H1 (cell line): ENCODE measurements around the gene AP2B1. TPM values are rescaled to one million over a fixed set of nuclear protein-coding genes. Genes with fewer than 3 reads are reported as not detected.

Source experiments
- CTCF ChIA-PET: fragments of 300-600 bp; sonication (Branson Sonifier 250); formaldehyde crosslinking; loops from one replicate; lab custom pipeline; 2021; ENCODE audit not compliant: partially characterized antibody; lab: Charles Lee
- POLR2A ChIA-PET: fragments of 300-600 bp; sonication (Branson Sonifier 250); formaldehyde crosslinking; loops from one replicate; lab custom pipeline; 2021; ENCODE audit warnings: inconsistent platforms; ENCODE audit not compliant: partially characterized antibody; lab: Charles Lee
- DNase-seq, 2 experiments: peaks; one replicate each; pipeline versions ENCODE4 v3.0.0 to v3.0.0-alpha.2; 2010 to 2022; ENCODE audit warnings: low spot score in 2 of 2, low read depth in 1 of 2, mixed read lengths in 1 of 2
- FAIRE-seq: peaks from 2 replicates; lab custom pipeline; 2011; peaks lifted over from hg19 to GRCh38; lab: Jason Lieb, UNC
- H2AFZ ChIP-seq: 2 replicates; pipeline ENCODE4 v1.8.1; 2012; ENCODE audit warnings: low read length, inconsistent platforms
- H2AK5ac ChIP-seq: 2 replicates; pipeline ENCODE4 v1.6.1; 2013; ENCODE audit warnings: low read depth, low read length
- H2BK120ac ChIP-seq: replicated peaks from 2 replicates; pipeline ENCODE3; 2013; ENCODE audit warnings: low read depth, low read length, inconsistent platforms
- H2BK12ac ChIP-seq: 2 replicates; pipeline ENCODE4 v1.6.1; 2013; ENCODE audit warnings: low read depth, low read length
- H2BK15ac ChIP-seq: 2 replicates; pipeline ENCODE4 v1.6.1; 2013; ENCODE audit warnings: low read length
- H2BK20ac ChIP-seq: 2 replicates; pipeline ENCODE4 v1.6.1; 2013; ENCODE audit warnings: low read length
- H2BK5ac ChIP-seq: 2 replicates; pipeline ENCODE4 v1.6.1; 2013; ENCODE audit warnings: low read depth, low read length
- H3K14ac ChIP-seq: 2 replicates; pipeline ENCODE4 v1.6.1; 2013; ENCODE audit warnings: inconsistent platforms; ENCODE audit not compliant: insufficient read length
- H3K18ac ChIP-seq: 2 replicates; pipeline ENCODE4 v1.6.1; 2013; ENCODE audit warnings: low read length; ENCODE audit errors: extremely low read depth
- H3K23ac ChIP-seq: 2 replicates; pipeline ENCODE4 v1.6.1; 2013; ENCODE audit warnings: inconsistent platforms; ENCODE audit not compliant: insufficient read length
- H3K23me2 ChIP-seq: 2 replicates; pipeline ENCODE4 v1.6.1; 2013; ENCODE audit warnings: low read depth, low read length
- H3K27ac ChIP-seq: 2 replicates; pipeline ENCODE4 v1.6.1; 2011; ENCODE audit warnings: low read depth, low read length, inconsistent platforms
- H3K27me3 ChIP-seq, 4 experiments: replicated peaks in 1 of 4; 1 replicate in 1 of 4; 2 replicates in 3 of 4; pipeline versions ENCODE4 v1.6.1 to v1.8.1; 2011 to 2013; ENCODE audit warnings: low read length in 3 of 4, mild to moderate bottlenecking in 3 of 4, inconsistent platforms in 2 of 4, mixed read lengths in 2 of 4, moderate library complexity in 1 of 4; ENCODE audit not compliant: control insufficient read depth in 3 of 4, insufficient read depth in 3 of 4; ENCODE audit errors: extremely low read depth in 1 of 4
- H3K36me3 ChIP-seq, 4 experiments: 2 replicates each; pipeline versions ENCODE4 v1.6.1 to v1.8.1; 2011 to 2013; ENCODE audit warnings: mild to moderate bottlenecking in 4 of 4, low read length in 3 of 4, moderate library complexity in 2 of 4, control low read depth in 1 of 4, inconsistent platforms in 1 of 4; ENCODE audit not compliant: insufficient read depth in 4 of 4, control insufficient read depth in 2 of 4
- H3K4ac ChIP-seq: replicated peaks from 2 replicates; pipeline ENCODE3; 2013; ENCODE audit warnings: low read length, low read depth, mixed read lengths, inconsistent platforms; ENCODE audit not compliant: insufficient read length
- H3K4me1 ChIP-seq, 4 experiments: replicated peaks in 1 of 4; 1 replicate in 1 of 4; 2 replicates in 3 of 4; pipeline versions ENCODE4 v1.6.1 to v1.8.1; 2011 to 2013; ENCODE audit warnings: low read length in 3 of 4, inconsistent platforms in 2 of 4, mixed read lengths in 1 of 4; ENCODE audit not compliant: insufficient read depth in 4 of 4, control insufficient read depth in 3 of 4
- H3K4me2 ChIP-seq, 2 experiments: 2 replicates each; pipeline versions ENCODE4 v1.6.1 to v1.8.1; 2011 to 2013; ENCODE audit warnings: low read depth in 2 of 2, low read length in 2 of 2, control low read depth in 1 of 2, inconsistent platforms in 1 of 2, mild to moderate bottlenecking in 1 of 2; ENCODE audit not compliant: insufficient read depth in 1 of 2
- H3K4me3 ChIP-seq, 4 experiments: fragments of 200-600, 300-600 bp in 1 of 4; sonication (generic), shearing (Covaris generic), sonication (Bioruptor Twin) in 1 of 4; 2 replicates each; pipeline versions ENCODE4 v1.5.1 to v1.8.1; 2011 to 2016; ENCODE audit warnings: low read length in 4 of 4, low read depth in 3 of 4, control low read depth in 2 of 4, inconsistent platforms in 2 of 4, mild to moderate bottlenecking in 2 of 4, mixed read lengths in 1 of 4, moderate library complexity in 1 of 4; ENCODE audit not compliant: insufficient read depth in 2 of 4; ENCODE audit errors: extremely low read depth in 1 of 4
- H3K56ac ChIP-seq: replicated peaks from 2 replicates; pipeline ENCODE3; 2013; ENCODE audit warnings: low read depth, mild to moderate bottlenecking, mixed read lengths, low read length, inconsistent platforms; ENCODE audit not compliant: insufficient read length
- H3K79me1 ChIP-seq: 2 replicates; pipeline ENCODE4 v1.6.1; 2013; ENCODE audit warnings: low read depth, low read length, control low read depth
- H3K79me2 ChIP-seq, 2 experiments: 2 replicates each; pipeline versions ENCODE4 v1.6.1 to v1.8.1; 2012 to 2013; ENCODE audit warnings: low read length in 2 of 2, mild to moderate bottlenecking in 2 of 2, inconsistent platforms in 1 of 2; ENCODE audit not compliant: insufficient read depth in 2 of 2, control insufficient read depth in 1 of 2
- H3K9ac ChIP-seq, 4 experiments: replicated peaks in 1 of 4; 1 replicate in 1 of 4; 2 replicates in 3 of 4; pipeline versions ENCODE4 v1.6.1 to v1.8.1; 2011 to 2013; ENCODE audit warnings: low read depth in 3 of 4, low read length in 3 of 4, control low read depth in 2 of 4, mild to moderate bottlenecking in 2 of 4, moderate library complexity in 2 of 4, inconsistent platforms in 1 of 4; ENCODE audit errors: extremely low read depth in 1 of 4
- H3K9me3 ChIP-seq, 2 experiments: 2 replicates each; pipeline versions ENCODE4 v1.6.1 to v1.8.1; 2012 to 2013; ENCODE audit warnings: mild to moderate bottlenecking in 2 of 2, moderate library complexity in 2 of 2, control low read depth in 1 of 2, inconsistent platforms in 1 of 2, low read depth in 1 of 2, low read length in 1 of 2, mixed read lengths in 1 of 2; ENCODE audit not compliant: insufficient read depth in 2 of 2
- H4K20me1 ChIP-seq, 2 experiments: replicated peaks in 1 of 2; 2 replicates each; pipeline versions ENCODE3 to v1.8.1; 2011 to 2013; ENCODE audit warnings: inconsistent platforms in 2 of 2, low read length in 2 of 2, mild to moderate bottlenecking in 1 of 2; ENCODE audit not compliant: insufficient read depth in 2 of 2, control insufficient read depth in 1 of 2
- H4K5ac ChIP-seq: 2 replicates; pipeline ENCODE4 v1.6.1; 2013; ENCODE audit warnings: low read length, low read depth, mixed read lengths, inconsistent platforms; ENCODE audit not compliant: insufficient read length
- H4K8ac ChIP-seq: 2 replicates; pipeline ENCODE4 v1.8.0; 2013; ENCODE audit warnings: mild to moderate bottlenecking, moderate library complexity, low read length, inconsistent platforms; ENCODE audit not compliant: insufficient read depth; ENCODE audit errors: extremely low read depth
- H4K91ac ChIP-seq: replicated peaks from 2 replicates; pipeline ENCODE3; 2013; ENCODE audit warnings: low read length, mixed read lengths, inconsistent platforms; ENCODE audit not compliant: insufficient read length
- BRCA1 ChIP-seq: IDR thresholded peaks from 2 replicates; pipeline ENCODE4 v1.6.1; 2012; ENCODE audit warnings: low read depth, low read length, improper control_type of control experiment
- CHD1 ChIP-seq: IDR thresholded peaks from 2 replicates; pipeline ENCODE4 v1.6.1; 2012; ENCODE audit warnings: low read depth, low read length, improper control_type of control experiment
- CHD2 ChIP-seq: IDR thresholded peaks from 2 replicates; pipeline ENCODE4 v1.6.1; 2012; ENCODE audit warnings: low read length, improper control_type of control experiment
- CTBP2 ChIP-seq: IDR thresholded peaks from 2 replicates; pipeline ENCODE4 v1.7.0; 2011; ENCODE audit warnings: borderline replicate concordance, mild to moderate bottlenecking, moderate library complexity, mixed read lengths, low read length; ENCODE audit not compliant: insufficient read depth, insufficient read length
- HDAC2 ChIP-seq, 2 experiments: fragments of 300-600 bp in 1 of 2; sonication (generic) in 1 of 2; IDR thresholded peaks; 2 replicates each; pipeline ENCODE4 v1.6.1; 2011 to 2012; ENCODE audit warnings: low read depth in 2 of 2, low read length in 2 of 2, mild to moderate bottlenecking in 2 of 2, moderate library complexity in 2 of 2, borderline replicate concordance in 1 of 2, inconsistent platforms in 1 of 2
- KDM1A ChIP-seq: fragments of 200-600, 300-600 bp; sonication (generic); IDR thresholded peaks from 2 replicates; pipeline ENCODE4 v1.7.1; 2016; ENCODE audit warnings: mild to moderate bottlenecking, low read length, borderline replicate concordance
- NRF1 ChIP-seq: IDR thresholded peaks from 2 replicates; pipeline ENCODE4 v1.6.1; 2011; ENCODE audit warnings: mild to moderate bottlenecking, low read depth, low read length, improper control_type of control experiment
- SP1 ChIP-seq: IDR thresholded peaks from 2 replicates; pipeline ENCODE4 v1.6.1; 2011; ENCODE audit warnings: low read depth, low read length
- SUZ12 ChIP-seq: fragments of 200-600 bp; sonication (generic); IDR thresholded peaks from 2 replicates; pipeline ENCODE4 v1.6.1; 2012; ENCODE audit warnings: mild to moderate bottlenecking, inconsistent platforms, low read length, moderate library complexity, mixed read lengths
- polyA plus RNA-seq, 7 experiments: library from polyadenylated mRNA; depleted of rRNA in 3 of 7; stranded (reverse) in 5 of 7; unstranded in 2 of 7; fragments of >200 nt in 5 of 7; fragments of 200-250 nt in 2 of 7; gene quantifications; 1 replicate in 5 of 7; 2 replicates in 1 of 7; 4 replicates in 1 of 7; pipeline versions ENCODE4 v1.2.1 to v1.2.3, GENCODE V29; 2011 to 2013; ENCODE audit warnings: missing spikeins in 2 of 7, mixed read lengths in 2 of 7
- total RNA-seq: library from RNA; stranded (reverse); fragmentation: NEBNext Ultra II Directional; extraction: Animal tissue kit (Norgen Biotek cat#: 25700); gene quantifications from 2 replicates; pipeline ENCODE4 v1.2.1, GENCODE V29; 2021
- TF ChIP-seq, protein P1 (sequence below), 3 experiments: IDR thresholded peaks; 1 replicate in 2 of 3; 2 replicates in 1 of 3; pipeline versions ENCODE4 v1.5.1 to v1.6.1; 2011; ENCODE audit warnings: low read length in 3 of 3, mild to moderate bottlenecking in 3 of 3, inconsistent platforms in 2 of 3, low read depth in 1 of 3, moderate library complexity in 1 of 3; ENCODE audit not compliant: insufficient read depth in 1 of 3; ENCODE audit errors: control extremely low read depth in 1 of 3
- TF ChIP-seq, protein P2 (sequence below): IDR thresholded peaks from 2 replicates; pipeline ENCODE4 v1.6.1; 2011; ENCODE audit warnings: low read length, improper control_type of control experiment

The AP2B1 gene
- total and polyA plus RNA-seq, 2 of the 8 experiments (the other 6 are each of a cell fraction or from before 2014, with no cell fraction given): 95.5 to 199 TPM

DNA sequence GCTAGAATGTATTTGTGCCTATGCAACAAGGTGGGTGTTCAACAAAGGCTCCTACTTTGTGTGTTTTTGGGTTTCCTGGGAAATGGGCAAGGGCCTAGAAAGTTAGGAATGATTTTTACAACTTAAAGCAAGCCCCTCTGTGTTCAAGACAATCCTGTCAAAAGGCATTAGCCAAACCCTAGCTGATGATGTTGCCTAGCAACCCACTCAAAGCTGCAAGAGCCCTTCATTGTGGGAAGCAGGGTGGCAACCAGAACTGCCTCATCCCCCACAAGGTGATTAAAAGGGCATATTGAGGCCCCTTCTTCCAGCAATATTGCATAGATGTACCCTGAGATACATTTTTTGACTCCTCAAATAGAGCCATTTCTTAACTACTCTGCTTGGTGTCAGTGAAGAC is 128.3 kb downstream of the AP2B1 start:
- H3K4me2 ChIP-seq: no peak overlapping the region
- no peak overlapping the region for H4K8ac ChIP-seq
- H4K5ac ChIP-seq: no peak overlapping the region
- H2BK20ac ChIP-seq: no peak overlapping the region
- FAIRE-seq: no peak
- H3K4ac ChIP-seq: no peak overlapping the region
- no peak overlapping the region for H2BK5ac ChIP-seq
- H3K4me1 ChIP-seq: no peaks in the 10 kb centered on the region
- H3K79me2 ChIP-seq: no peaks in the 10 kb centered on the region
- no peak overlapping the region for H2BK15ac ChIP-seq
- H3K18ac ChIP-seq: no peak overlapping the region
- peaks cover 0 to 7% of the 10 kb centered on the region in 2 experiments for H4K20me1 ChIP-seq
- peaks cover 0 to 1% (median 0%) of the 10 kb centered on the region in 4 experiments; a peak in 1 of 7 replicates for H3K27me3 ChIP-seq
- H3K9me3 ChIP-seq: no peaks in the 10 kb centered on the region
- no peak overlapping the region for H3K56ac ChIP-seq
- no peak overlapping the region for H3K14ac ChIP-seq
- no peak overlapping the region for H3K4me3 ChIP-seq
- POLR2A ChIA-PET: no interaction called here
- H2BK12ac ChIP-seq: no peak overlapping the region
- CTCF ChIA-PET: interaction anchor here (1.1 to 3.8 kb wide), 2 partner anchors 12 to 33 kb away, joined by 3 to 15 read pairs; no protein-coding TSS in a partner anchor
- peaks cover 0 to 29% (median 14%) of the 10 kb centered on the region in 4 experiments; a peak in 6 of 8 replicates for H3K36me3 ChIP-seq
- no peaks in the 10 kb centered on the region for H3K79me1 ChIP-seq
- no peak overlapping the region for H2BK120ac ChIP-seq
- no peak overlapping the region for H4K91ac ChIP-seq
- H3K9ac ChIP-seq: no peak overlapping the region
- no peak for DNase-seq
- H2AFZ ChIP-seq: no peak overlapping the region
- H3K23ac ChIP-seq: no peak overlapping the region
- no peak overlapping the region for H2AK5ac ChIP-seq
- H3K23me2 ChIP-seq: no peaks in the 10 kb centered on the region
- no peak overlapping the region for H3K27ac ChIP-seq
- TF ChIP-seq CHD1 (no peak), SP1 (no peak), CTBP2 (no peak), CHD2 (no peak), HDAC2 (IDR thresholded peaks at IDR 0.05; ENCODE audit: borderline replicate concordance in 1 of 2, low read depth in 2 of 2, low read length in 2 of 2) (no peak), KDM1A (no peak), NRF1 (no peak), SUZ12 (no peak), BRCA1 (no peak)
- TF ChIP-seq, protein P1, sequence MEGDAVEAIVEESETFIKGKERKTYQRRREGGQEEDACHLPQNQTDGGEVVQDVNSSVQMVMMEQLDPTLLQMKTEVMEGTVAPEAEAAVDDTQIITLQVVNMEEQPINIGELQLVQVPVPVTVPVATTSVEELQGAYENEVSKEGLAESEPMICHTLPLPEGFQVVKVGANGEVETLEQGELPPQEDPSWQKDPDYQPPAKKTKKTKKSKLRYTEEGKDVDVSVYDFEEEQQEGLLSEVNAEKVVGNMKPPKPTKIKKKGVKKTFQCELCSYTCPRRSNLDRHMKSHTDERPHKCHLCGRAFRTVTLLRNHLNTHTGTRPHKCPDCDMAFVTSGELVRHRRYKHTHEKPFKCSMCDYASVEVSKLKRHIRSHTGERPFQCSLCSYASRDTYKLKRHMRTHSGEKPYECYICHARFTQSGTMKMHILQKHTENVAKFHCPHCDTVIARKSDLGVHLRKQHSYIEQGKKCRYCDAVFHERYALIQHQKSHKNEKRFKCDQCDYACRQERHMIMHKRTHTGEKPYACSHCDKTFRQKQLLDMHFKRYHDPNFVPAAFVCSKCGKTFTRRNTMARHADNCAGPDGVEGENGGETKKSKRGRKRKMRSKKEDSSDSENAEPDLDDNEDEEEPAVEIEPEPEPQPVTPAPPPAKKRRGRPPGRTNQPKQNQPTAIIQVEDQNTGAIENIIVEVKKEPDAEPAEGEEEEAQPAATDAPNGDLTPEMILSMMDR (IDR thresholded peaks at IDR 0.05; ENCODE audit: control extremely low read depth in 1 of 3, insufficient read depth in 1 of 3, low read depth in 1 of 3, low read length in 3 of 3): no peak
- TF ChIP-seq, protein P2, sequence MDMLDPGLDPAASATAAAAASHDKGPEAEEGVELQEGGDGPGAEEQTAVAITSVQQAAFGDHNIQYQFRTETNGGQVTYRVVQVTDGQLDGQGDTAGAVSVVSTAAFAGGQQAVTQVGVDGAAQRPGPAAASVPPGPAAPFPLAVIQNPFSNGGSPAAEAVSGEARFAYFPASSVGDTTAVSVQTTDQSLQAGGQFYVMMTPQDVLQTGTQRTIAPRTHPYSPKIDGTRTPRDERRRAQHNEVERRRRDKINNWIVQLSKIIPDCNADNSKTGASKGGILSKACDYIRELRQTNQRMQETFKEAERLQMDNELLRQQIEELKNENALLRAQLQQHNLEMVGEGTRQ: no peak
